Panc1 (cell line): Measurements from ENCODE around the gene MLEC.

Experiments used
- CTCF ChIP-seq: fragments of 450-650 bp; IDR thresholded peaks from 2 replicates; pipeline ENCODE4 v1.5.1; 2017; ENCODE audit warnings: mild to moderate bottlenecking
- POLR2AphosphoS5 ChIP-seq: IDR thresholded peaks from 2 replicates; pipeline ENCODE4 v1.6.1; 2012; ENCODE audit warnings: mild to moderate bottlenecking, low read depth, low read length, moderate library complexity

GRCh38 chr12:120674097-120674636, 12.8 kb upstream of the MLEC start:
- TF ChIP-seq CTCF (no peak), POLR2AphosphoS5 (no peak)
